SK-N-SH treated with all-trans-retinoic acid at 6 μM for 48 hours (cell line): ENCODE measurements around the gene B3GALT5.

Experiments used
- ARNTL ChIP-seq: fragments of 450-650 bp; formaldehyde crosslinking; IDR thresholded peaks from 2 replicates; pipeline ENCODE4 v1.5.0; 2020; ENCODE audit warnings: low read depth, mild to moderate bottlenecking, moderate library complexity, borderline replicate concordance
- BACH2 ChIP-seq: fragments of 250-450 bp; sonication (Bioruptor Pico); IDR thresholded peaks from 2 replicates; pipeline ENCODE4 v1.9.0; 2021; ENCODE audit warnings: mild to moderate bottlenecking, borderline replicate concordance
- CSDC2 ChIP-seq: fragments of 250-450 bp; sonication (Bioruptor Pico); IDR thresholded peaks from 2 replicates; pipeline ENCODE4 v1.5.0; 2020; ENCODE audit warnings: mild to moderate bottlenecking, moderate library complexity
- ISL1 ChIP-seq: fragments of 250-450 bp; sonication (Bioruptor Pico); IDR thresholded peaks from 2 replicates; pipeline ENCODE4 v2.1.2; 2022; ENCODE audit warnings: mild to moderate bottlenecking, moderate library complexity
- RARB ChIP-seq: fragments of 250-450 bp; sonication (Bioruptor Pico); IDR thresholded peaks from 2 replicates; pipeline ENCODE4 v1.8.0; 2021; ENCODE audit warnings: mild to moderate bottlenecking, moderate library complexity
- SNAI2 ChIP-seq: fragments of 250-450 bp; sonication (Bioruptor Pico); IDR thresholded peaks from 2 replicates; pipeline ENCODE4 v1.5.0; 2020; ENCODE audit warnings: mild to moderate bottlenecking, moderate library complexity
- ZC3H10 ChIP-seq: fragments of 250-450 bp; sonication (Bioruptor Pico); IDR thresholded peaks from 2 replicates; pipeline ENCODE4 v1.5.1; 2021; ENCODE audit warnings: mild to moderate bottlenecking, moderate library complexity
- ZFP3 ChIP-seq: fragments of 250-450 bp; sonication (Bioruptor Pico); IDR thresholded peaks from 2 replicates; pipeline ENCODE4 v1.5.0; 2020; ENCODE audit warnings: mild to moderate bottlenecking, moderate library complexity
- TF ChIP-seq, protein P1 (sequence below): fragments of 250-450 bp; sonication (Bioruptor Pico); IDR thresholded peaks from 2 replicates; pipeline ENCODE4 v1.8.0; 2020; ENCODE audit warnings: mild to moderate bottlenecking, moderate library complexity, borderline replicate concordance
- TF ChIP-seq, protein P2 (sequence below): fragments of 250-450 bp; sonication (Bioruptor Pico); IDR thresholded peaks from 2 replicates; pipeline ENCODE4 v1.8.0; 2021; ENCODE audit warnings: low read depth, mild to moderate bottlenecking, moderate library complexity, borderline replicate concordance
- TF ChIP-seq, protein P3 (sequence below): fragments of 250-450 bp; sonication (Bioruptor Pico); IDR thresholded peaks from 2 replicates; pipeline ENCODE4 v1.5.1; 2020; ENCODE audit warnings: low read depth, mild to moderate bottlenecking, moderate library complexity
- TF ChIP-seq, protein P4 (sequence below): fragments of 250-450 bp; sonication (Bioruptor Pico); IDR thresholded peaks from 2 replicates; pipeline ENCODE4 v1.5.1; 2021; ENCODE audit warnings: mild to moderate bottlenecking, moderate library complexity

DNA sequence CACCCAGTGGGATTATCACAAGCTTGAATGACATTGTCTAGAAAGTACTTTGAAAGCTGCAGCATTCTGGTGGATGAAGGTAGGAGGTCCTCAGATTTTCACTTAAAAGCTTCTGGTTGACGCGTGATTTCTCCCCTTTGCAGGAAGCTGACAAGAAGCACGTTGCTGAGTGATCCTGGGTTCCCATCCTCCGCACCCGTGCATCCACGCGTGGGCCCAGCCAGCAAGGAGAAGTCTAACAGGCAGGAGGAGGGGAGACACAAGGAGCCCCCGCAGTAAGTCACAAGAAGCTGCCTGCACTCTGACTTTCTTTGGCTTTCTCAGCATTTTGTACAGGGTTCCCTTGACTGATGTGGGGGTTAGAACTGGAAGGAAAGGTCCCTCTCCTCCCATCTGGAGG, 7.8 kb upstream of the B3GALT5 start:
- no peak for TF ChIP-seq ZC3H10 (CRISPR knock-in tag)
- TF ChIP-seq ARNTL (CRISPR knock-in tag), result no peak
- TF ChIP-seq, protein P1, sequence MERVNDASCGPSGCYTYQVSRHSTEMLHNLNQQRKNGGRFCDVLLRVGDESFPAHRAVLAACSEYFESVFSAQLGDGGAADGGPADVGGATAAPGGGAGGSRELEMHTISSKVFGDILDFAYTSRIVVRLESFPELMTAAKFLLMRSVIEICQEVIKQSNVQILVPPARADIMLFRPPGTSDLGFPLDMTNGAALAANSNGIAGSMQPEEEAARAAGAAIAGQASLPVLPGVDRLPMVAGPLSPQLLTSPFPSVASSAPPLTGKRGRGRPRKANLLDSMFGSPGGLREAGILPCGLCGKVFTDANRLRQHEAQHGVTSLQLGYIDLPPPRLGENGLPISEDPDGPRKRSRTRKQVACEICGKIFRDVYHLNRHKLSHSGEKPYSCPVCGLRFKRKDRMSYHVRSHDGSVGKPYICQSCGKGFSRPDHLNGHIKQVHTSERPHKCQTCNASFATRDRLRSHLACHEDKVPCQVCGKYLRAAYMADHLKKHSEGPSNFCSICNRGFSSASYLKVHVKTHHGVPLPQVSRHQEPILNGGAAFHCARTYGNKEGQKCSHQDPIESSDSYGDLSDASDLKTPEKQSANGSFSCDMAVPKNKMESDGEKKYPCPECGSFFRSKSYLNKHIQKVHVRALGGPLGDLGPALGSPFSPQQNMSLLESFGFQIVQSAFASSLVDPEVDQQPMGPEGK, result no peak
- TF ChIP-seq, protein P2, sequence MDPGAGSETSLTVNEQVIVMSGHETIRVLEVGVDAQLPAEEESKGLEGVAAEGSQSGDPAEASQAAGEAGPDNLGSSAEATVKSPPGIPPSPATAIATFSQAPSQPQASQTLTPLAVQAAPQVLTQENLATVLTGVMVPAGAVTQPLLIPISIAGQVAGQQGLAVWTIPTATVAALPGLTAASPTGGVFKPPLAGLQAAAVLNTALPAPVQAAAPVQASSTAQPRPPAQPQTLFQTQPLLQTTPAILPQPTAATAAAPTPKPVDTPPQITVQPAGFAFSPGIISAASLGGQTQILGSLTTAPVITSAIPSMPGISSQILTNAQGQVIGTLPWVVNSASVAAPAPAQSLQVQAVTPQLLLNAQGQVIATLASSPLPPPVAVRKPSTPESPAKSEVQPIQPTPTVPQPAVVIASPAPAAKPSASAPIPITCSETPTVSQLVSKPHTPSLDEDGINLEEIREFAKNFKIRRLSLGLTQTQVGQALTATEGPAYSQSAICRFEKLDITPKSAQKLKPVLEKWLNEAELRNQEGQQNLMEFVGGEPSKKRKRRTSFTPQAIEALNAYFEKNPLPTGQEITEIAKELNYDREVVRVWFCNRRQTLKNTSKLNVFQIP (CRISPR knock-in tag), result no peak
- TF ChIP-seq BACH2, result no peak
- TF ChIP-seq ZFP3 (CRISPR knock-in tag), result no peak
- TF ChIP-seq, protein P3, sequence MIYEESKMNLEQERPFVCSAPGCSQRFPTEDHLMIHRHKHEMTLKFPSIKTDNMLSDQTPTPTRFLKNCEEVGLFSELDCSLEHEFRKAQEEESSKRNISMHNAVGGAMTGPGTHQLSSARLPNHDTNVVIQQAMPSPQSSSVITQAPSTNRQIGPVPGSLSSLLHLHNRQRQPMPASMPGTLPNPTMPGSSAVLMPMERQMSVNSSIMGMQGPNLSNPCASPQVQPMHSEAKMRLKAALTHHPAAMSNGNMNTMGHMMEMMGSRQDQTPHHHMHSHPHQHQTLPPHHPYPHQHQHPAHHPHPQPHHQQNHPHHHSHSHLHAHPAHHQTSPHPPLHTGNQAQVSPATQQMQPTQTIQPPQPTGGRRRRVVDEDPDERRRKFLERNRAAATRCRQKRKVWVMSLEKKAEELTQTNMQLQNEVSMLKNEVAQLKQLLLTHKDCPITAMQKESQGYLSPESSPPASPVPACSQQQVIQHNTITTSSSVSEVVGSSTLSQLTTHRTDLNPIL (CRISPR knock-in tag), result no peak
- TF ChIP-seq SNAI2 (CRISPR knock-in tag), result no peak
- TF ChIP-seq CSDC2 (CRISPR knock-in tag), result no peak
- TF ChIP-seq, protein P4, sequence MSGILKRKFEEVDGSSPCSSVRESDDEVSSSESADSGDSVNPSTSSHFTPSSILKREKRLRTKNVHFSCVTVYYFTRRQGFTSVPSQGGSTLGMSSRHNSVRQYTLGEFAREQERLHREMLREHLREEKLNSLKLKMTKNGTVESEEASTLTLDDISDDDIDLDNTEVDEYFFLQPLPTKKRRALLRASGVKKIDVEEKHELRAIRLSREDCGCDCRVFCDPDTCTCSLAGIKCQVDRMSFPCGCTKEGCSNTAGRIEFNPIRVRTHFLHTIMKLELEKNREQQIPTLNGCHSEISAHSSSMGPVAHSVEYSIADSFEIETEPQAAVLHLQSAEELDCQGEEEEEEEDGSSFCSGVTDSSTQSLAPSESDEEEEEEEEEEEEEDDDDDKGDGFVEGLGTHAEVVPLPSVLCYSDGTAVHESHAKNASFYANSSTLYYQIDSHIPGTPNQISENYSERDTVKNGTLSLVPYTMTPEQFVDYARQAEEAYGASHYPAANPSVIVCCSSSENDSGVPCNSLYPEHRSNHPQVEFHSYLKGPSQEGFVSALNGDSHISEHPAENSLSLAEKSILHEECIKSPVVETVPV (CRISPR knock-in tag), result no peak
- TF ChIP-seq ISL1 (CRISPR knock-in tag), result no peak
- TF ChIP-seq RARB (CRISPR knock-in tag), result no peak
